COR-L47 (cell line): ENCODE results near the gene CALR3.

ENCODE experiments used
- DNase-seq: peaks from one replicate; lab custom pipeline; 2025; lab: John Stamatoyannopoulos, UW

CALR3 gene

DNA sequence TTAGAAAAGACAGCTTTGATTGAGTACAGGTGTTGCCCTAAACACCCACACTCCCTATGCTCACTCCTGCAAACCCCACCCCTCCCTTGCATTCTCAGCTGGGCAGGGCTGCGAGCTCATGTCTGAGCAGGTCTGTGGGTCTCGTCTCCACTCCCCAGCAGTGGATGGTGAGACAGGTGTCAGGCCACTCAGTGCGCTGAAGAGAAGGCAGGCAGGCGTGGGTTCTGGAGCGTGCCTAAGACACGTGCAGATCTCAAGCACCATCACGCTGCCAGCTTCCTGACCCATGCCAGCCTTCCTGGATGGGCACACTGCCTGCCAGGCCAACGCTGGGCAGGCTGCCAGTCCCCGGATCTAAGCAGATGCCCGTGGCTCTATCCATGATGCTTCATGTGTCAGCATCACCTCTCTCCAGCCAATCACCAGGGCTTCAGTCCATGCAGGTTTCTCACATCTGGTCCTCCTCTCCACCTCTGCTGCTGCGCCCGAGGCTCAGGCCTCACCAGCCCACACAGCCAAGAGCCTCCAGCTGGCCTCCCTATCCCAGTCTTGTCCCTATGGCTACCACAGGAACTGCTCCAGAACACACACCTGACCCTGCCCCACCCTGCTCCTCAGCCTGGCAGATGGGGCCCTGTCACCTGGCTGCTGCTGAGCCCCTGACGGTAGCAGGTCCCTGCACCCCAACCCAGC lies 66.8 kb downstream of the CALR3 start:
- DNase-seq = peak; percentile 85
